GM18870 (cell line): ENCODE data around the gene CEMP1.

Experiments
- ATAC-seq: cut with Tn5 transposase; IDR thresholded peaks from one replicate; pipeline ENCODE4 v1.9.1; 2021; ENCODE audit warnings: moderate library complexity; ENCODE audit not compliant: unreplicated experiment

CEMP1 gene

GRCh38 chr16:2505695-2506094, 25.5 kb downstream of the CEMP1 start:
- no peak for ATAC-seq

DNA sequence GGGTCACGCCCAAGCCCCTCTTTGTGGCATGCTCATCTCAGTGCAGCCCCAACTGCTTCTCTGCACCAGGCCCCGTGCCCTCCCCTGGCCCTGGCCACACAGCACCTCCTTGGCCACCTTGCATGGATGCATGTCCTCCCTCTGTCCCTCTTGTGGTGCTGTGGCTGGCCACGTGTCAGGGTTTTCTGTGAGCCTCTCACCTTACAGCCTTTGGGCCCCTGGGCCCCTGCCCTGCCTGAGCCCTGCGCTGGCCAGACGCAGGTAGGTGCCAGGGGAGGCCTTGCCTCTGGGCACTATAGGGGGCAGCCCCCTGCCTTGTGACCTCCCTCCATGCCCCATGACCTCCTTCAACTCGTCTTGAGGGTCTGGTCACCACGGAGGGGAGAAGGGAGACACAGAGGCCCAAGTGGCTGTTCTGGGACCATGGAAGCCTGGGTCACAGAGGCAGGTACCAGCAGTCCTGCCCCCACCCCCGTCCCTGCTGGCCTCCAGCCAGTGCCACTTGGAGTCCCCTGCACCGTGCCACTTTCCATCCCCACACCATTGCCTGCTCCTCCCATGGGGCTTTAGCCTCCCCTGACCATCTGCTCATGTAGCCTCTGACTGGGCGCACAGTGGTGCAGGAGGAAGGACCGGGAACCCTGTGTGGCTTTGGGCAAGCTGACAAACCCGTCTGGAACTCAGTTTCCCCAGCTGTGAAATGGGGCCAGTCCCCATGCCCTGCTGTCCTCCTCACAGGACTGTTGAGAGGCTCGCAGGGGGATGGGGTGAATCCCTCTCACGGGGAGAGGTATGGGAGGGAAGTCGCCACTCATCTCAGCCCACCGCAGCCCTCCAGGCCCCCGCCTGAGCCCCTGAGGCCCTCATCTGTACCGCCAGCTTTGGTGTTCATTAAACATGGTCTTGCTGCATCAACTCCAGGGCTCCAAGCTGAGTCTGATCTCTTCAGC, 29.0 kb downstream of the CEMP1 start:
- no peak for ATAC-seq

DNA sequence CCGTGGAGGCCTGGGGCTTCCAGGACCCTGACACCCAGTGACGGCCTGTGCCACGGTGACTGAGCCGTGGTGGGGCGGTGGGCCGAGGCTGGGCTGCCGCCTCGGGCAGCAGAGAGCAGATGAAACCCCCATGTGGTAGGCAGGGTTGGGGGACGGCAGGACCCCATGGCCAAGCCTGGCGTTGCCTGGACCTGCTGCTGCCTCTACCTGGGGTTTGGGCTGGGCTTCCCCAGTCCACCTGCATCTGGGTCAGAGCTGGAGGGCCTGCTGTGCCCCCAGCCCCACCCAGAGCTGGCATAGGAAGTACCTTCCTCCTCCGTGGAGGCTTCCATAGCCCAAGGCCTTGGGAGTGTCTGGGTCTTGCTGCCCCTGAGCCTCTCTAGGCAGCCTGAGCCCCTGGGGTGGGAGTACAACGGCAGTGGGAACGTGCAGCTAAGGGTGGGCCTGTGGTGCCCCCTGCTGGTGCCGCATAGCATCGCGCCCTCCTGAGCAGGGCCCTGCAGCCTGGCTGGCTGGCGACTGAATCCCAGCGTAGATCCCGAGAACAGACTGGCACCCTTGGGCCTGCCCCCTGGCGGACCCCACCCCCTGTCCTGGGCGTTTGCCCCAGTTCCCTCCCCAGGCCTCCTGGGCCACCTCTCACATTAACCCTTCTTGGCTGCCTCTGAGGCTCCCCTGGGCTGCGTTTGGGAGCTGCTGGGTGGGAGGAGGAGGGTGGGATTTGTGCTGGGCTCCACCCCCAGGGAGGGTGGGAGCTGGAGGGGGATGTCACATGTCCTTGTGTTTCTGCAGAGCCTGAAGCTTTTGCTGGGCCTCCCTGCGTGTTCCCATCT, 30.1 kb downstream of the CEMP1 start:
- ATAC-seq: no peak

- no peak for ATAC-seq
Measured at GRCh38 chr16:2500430-2500917, 30.7 kb downstream of the CEMP1 start.

GRCh38 chr16:2499890-2500429, 31.2 kb downstream of the CEMP1 start:
- ATAC-seq: no peak

DNA sequence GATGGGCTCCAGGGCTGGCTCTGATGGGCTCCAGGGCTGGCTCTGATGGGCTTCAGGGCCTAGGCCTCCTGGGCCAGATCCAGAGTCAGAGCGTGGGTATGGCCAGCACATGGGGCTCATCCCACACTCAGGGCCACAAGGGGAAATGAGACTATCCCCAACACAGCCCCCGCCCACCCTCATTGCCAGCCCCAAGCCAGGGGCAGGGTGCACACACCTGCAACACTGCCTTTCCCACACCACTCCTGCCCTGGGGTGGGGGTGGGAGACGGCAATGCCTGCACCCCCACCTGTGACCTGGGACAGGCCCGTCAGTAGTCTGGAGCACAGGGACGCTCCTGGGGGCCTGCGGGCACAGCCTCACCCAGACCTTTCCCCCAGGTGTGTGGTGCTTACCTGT, 31.8 kb downstream of the CEMP1 start:
- ATAC-seq: no peak

DNA sequence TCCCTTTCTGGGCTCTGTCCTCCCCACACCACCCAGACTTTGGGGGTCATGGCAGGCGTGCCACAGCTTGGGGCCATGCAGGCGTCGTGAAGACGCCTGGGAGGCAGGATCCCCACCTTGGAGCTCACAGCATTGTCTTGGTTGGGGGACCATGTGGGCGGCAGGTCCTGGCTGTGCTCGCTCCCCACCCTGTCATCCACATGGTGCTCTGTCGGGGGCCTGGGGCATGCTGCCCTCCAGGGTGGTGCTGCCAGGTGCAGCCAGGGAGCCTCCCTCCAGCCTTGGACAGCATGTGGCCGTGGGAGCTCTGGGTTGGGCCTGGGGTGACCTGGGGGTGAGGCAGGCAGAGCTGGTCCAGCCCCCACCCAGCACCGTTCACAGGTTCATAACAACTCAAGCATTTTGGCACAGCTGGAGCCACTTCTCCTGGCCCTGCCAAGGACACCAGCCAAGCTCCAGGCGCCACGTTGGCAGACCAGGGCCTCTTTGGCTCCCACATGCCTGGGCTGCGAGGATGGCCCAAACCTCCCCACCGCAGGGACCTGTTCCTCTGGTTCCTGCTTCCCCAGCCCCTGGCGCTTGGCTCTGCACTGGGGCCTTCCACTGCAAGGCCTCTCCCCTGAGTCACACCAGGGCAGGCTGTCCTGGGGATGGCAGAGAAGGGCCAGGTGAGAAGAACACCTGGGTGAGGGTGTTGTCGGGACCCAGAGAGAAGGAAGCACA, 32.5 kb downstream of the CEMP1 start:
- ATAC-seq: no peak

DNA sequence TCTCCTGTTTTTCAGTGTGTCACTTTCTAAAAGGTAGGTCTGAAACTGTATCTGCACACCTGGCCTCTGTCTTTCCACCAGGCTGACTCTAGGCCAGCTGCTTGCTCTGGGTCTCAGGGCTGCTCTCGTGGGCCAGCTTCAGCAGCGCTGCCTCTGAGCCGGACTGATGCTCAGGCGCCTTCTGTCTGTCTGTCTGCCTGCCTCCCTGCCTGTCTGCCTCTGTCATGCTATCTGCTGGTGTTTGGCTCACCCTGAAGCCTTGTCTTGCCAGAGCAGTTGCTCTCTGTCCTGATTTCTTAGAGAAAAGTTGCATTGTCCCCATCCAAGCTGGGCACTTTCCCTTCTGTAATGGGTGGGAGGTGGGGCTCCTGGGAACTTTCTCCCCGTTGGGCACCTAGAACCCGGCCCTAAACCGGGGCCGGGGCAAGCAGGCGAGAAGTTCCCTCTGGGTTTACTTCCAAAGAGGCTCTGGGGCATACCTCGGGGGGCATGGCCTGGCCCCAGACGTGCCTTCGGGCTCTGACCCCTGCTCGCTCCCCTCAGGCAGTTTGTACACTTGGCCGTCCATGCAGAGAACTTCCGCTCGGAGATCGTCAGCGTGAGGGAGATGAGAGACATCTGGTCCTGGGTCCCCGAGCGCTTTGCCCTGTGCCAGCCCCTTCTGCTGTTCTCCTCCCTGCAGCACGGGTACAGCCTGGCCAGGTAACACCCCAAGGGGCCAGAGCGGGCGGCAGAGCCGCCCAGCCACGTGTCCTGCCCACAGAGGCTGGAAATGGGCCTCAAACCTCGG, 33.3 kb downstream of the CEMP1 start:
- no peak for ATAC-seq

GRCh38 chr16:2497116-2497630, 34.0 kb downstream of the CEMP1 start:
- ATAC-seq: no peak

DNA sequence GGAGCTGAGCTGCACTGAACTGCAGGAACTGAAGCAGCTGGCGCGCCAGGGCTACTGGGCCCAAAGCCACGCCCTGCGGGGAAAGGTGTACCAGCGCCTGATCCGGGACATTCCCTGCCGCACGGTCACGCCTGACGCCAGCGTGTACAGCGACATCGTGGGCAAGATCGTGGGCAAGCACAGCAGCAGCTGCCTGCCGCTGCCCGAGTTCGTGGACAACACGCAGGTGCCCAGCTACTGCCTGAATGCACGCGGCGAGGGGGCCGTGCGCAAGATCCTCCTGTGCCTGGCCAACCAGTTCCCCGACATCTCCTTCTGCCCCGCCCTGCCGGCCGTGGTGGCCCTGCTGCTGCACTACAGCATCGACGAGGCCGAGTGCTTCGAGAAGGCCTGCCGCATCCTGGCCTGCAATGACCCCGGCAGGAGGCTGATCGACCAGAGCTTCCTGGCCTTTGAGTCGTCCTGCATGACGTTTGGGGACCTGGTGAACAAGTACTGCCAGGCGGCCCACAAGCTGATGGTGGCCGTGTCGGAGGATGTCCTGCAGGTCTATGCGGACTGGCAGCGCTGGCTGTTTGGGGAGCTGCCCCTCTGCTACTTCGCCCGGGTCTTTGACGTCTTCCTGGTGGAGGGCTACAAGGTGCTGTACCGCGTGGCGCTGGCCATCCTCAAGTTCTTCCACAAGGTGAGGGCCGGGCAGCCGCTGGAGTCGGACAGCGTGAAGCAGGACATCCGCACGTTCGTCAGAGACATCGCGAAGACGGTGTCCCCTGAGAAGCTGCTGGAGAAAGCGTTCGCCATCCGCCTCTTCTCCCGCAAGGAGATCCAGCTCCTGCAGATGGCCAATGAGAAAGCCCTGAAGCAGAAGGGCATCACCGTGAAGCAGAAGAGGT, 34.7 kb downstream of the CEMP1 start:
- ATAC-seq: no peak

GRCh38 chr16:2495041-2495440, 36.2 kb downstream of the CEMP1 start:
- no peak for ATAC-seq

GRCh38 chr16:2494616-2495015, 36.6 kb downstream of the CEMP1 start:
- ATAC-seq: no peak

GRCh38 chr16:2493605-2494004, 37.6 kb downstream of the CEMP1 start:
- no peak for ATAC-seq

GRCh38 chr16:2492292-2492691, 38.9 kb downstream of the CEMP1 start:
- ATAC-seq: no peak

- ATAC-seq: no peak
Measured at GRCh38 chr16:2490190-2491105, 40.8 kb downstream of the CEMP1 start.

DNA sequence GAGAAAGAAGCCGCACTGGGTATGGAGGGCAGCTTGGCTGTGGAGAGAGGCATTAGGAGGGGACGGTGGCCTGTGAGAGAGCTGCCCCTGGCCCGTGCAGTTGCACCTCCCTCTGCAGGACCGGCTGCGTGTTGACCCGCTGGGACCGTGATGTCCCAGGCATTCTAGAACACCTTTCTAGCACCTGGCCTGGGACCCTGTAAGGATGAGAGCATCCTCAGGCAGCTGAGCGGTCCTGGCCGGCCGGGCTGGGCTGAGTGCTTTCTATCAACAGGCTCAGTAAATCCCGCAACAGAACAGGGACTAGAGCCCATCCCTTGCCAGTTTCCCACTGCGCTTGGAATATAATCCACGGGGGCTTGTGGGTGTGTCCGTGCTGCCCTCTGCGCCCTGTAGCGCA, 41.6 kb downstream of the CEMP1 start:
- no peak for ATAC-seq

GRCh38 chr16:2487903-2488531, 43.2 kb downstream of the CEMP1 start:
- no peak for ATAC-seq
